Measurements from ENCODE around the gene WDR86.

GRCh38 chr7:151395036-151395367 lies 14.8 kb downstream of the WDR86 start:
- TF ChIP-seq CTCF (conservative IDR thresholded peaks at IDR 0.05; ENCODE audit: low read depth in 2 of 2) (no peak), ETS1 (IDR thresholded peaks at IDR 0.05) (no peak), POLR2AphosphoS5 (IDR thresholded peaks at IDR 0.05; ENCODE audit: low read depth) (no peak), EZH2 (IDR thresholded peaks at IDR 0.05; ENCODE audit: low read depth, unreplicated experiment) (no peak), REST (IDR thresholded peaks at IDR 0.05; ENCODE audit: unreplicated experiment) (no peak), JUNB (IDR thresholded peaks at IDR 0.05; ENCODE audit: unreplicated experiment) (no peak)

All from GM23338 (cell line).